Transverse colon (tissue), 4 donors: ENCODE data around the gene MFSD12.

Source experiments
- CTCF ChIP-seq, 5 experiments: fragments of 200-600 bp in 3 of 5; fragments of 450-650 bp in 2 of 5; sonication (generic) in 3 of 5; IDR thresholded peaks; 1 replicate in 2 of 5; 2 replicates in 3 of 5; pipeline ENCODE4 v1.5.1; 2016 to 2017; ENCODE audit warnings: antibody characterized with exemption in 5 of 5, inconsistent platforms in 3 of 5, mild to moderate bottlenecking in 2 of 5, moderate library complexity in 1 of 5
- EP300 ChIP-seq: sonication (generic); formaldehyde crosslinking; IDR thresholded peaks from one replicate; pipeline ENCODE4 v1.6.1; 2017; ENCODE audit warnings: antibody characterized with exemption, low read depth
- POLR2AphosphoS5 ChIP-seq, 3 donors: sonication (generic); formaldehyde crosslinking; IDR thresholded peaks; one replicate each; pipeline ENCODE4 v1.6.1; 2016; ENCODE audit warnings: antibody characterized with exemption in 3 of 3

- TF ChIP-seq POLR2AphosphoS5 (IDR thresholded peaks at IDR 0.05) (no peak), CTCF (IDR thresholded peaks at IDR 0.05) (no peak), EP300 (no peak)
Observed at GRCh38 chr19:3543150-3544057, 14.0 kb downstream of the MFSD12 start.
